ENCODE results near the gene GRPR. TPM values are rescaled to one million over a fixed set of nuclear protein-coding genes. Genes with fewer than 3 reads are reported as not detected.

GRPR gene
- total and polyA plus RNA-seq, 2 of the 13 experiments (the other 11 are each of a cell fraction or from before 2014, with no cell fraction given), result 0.04 to 0.05 TPM

GRCh38 chrX:16081357-16081756 is 42.0 kb upstream of the GRPR start:
- in situ Hi-C loops (cut with HindIII; ENCODE audit: extremely low pct_ligation_motif_present, low pct_unique_long_range_greater_than_20kb), result no loop called here
- ChIA-PET CTCF (ENCODE audit: low intra/inter-chr PET ratio, low total read pairs) (no interaction called here), POLR2A (no interaction called here)
- no peaks in the 10 kb centered on the region for H3K36me3 ChIP-seq (replicated peaks in 1 of 2; ENCODE audit: control insufficient read depth in 1 of 2, insufficient read depth in 2 of 2, low read length in 2 of 2)
- WGBS (ENCODE audit: low lambda C conversion rate), result 0% methylated on average over 2 of the region's 2 CpGs
- no peaks in the 10 kb centered on the region for H3K9me3 ChIP-seq (ENCODE audit: low read length)
- no TSS peak for BruUV-seq (replicated peaks)
- no peaks in the 10 kb centered on the region for H4K20me1 ChIP-seq (ENCODE audit: insufficient read depth, low read length)
- H3K9ac ChIP-seq (ENCODE audit: insufficient read depth, low read depth, low read length), result no peak overlapping the region
- no peak overlapping the region for H2AFZ ChIP-seq (ENCODE audit: low read length)
- H3K4me2 ChIP-seq (ENCODE audit: low read depth, low read length), result no peak overlapping the region
- H3K79me2 ChIP-seq (ENCODE audit: insufficient read depth, low read length), result no peaks in the 10 kb centered on the region
- intact Hi-C loops (cut with micrococcal nuclease; ENCODE audit: unreplicated experiment), result no loop called here
- ATAC-seq, result no peak
- H3K4me3 ChIP-seq (replicated peaks in 1 of 3; ENCODE audit: insufficient read depth in 1 of 3, low read depth in 2 of 3, low read length in 3 of 3), result no peak overlapping the region
- FAIRE-seq, result no peak
- DNase-seq (ENCODE audit: low spot score), result no peak
- no peak for TF ChIP-seq ZNF83 (CRISPR knock-in tag; IDR thresholded peaks at IDR 0.05; ENCODE audit: borderline replicate concordance)
- no peak for TF ChIP-seq ZNF30 (CRISPR knock-in tag; IDR thresholded peaks at IDR 0.05)
- TF ChIP-seq NFE2L1 (CRISPR knock-in tag; IDR thresholded peaks at IDR 0.05; ENCODE audit: borderline replicate concordance), result no peak
- no peak for TF ChIP-seq KMT2B (CRISPR knock-in tag; IDR thresholded peaks at IDR 0.05)
- no peak for TF ChIP-seq ZSCAN31 (CRISPR knock-in tag; IDR thresholded peaks at IDR 0.05; ENCODE audit: low read depth)
- no peak for TF ChIP-seq CBX1 (IDR thresholded peaks at IDR 0.05; ENCODE audit: low read depth)
- no peak for TF ChIP-seq ZNF451 (CRISPR knock-in tag; IDR thresholded peaks at IDR 0.05)
- TF ChIP-seq ZNF615 (CRISPR knock-in tag; IDR thresholded peaks at IDR 0.05; ENCODE audit: borderline replicate concordance), result no peak
- TF ChIP-seq ZNF646 (CRISPR knock-in tag; IDR thresholded peaks at IDR 0.05), result no peak
- no peak for TF ChIP-seq DNMT3B (CRISPR knock-in tag; conservative IDR thresholded peaks at IDR 0.05)
- no peak for TF ChIP-seq SP140L (CRISPR knock-in tag; IDR thresholded peaks at IDR 0.05; ENCODE audit: borderline replicate concordance)
- TF ChIP-seq ZNF850 (CRISPR knock-in tag; conservative IDR thresholded peaks at IDR 0.05), result no peak
- no peak for TF ChIP-seq TFAP4 (IDR thresholded peaks at IDR 0.05; ENCODE audit: borderline replicate concordance, low read depth)
- no peak for TF ChIP-seq ZNF234 (CRISPR knock-in tag; conservative IDR thresholded peaks at IDR 0.05)
- no peak for TF ChIP-seq ZFP37 (CRISPR knock-in tag; IDR thresholded peaks at IDR 0.05; ENCODE audit: borderline replicate concordance)
- TF ChIP-seq PHF8 (CRISPR knock-in tag; IDR thresholded peaks at IDR 0.05), result no peak
- no peak for TF ChIP-seq NR2C2 (CRISPR knock-in tag; IDR thresholded peaks at IDR 0.05; ENCODE audit: borderline replicate concordance)
- TF ChIP-seq ZNF605 (CRISPR knock-in tag; IDR thresholded peaks at IDR 0.05), result no peak
- TF ChIP-seq ZBTB44 (CRISPR knock-in tag; IDR thresholded peaks at IDR 0.05), result no peak
- no peak overlapping the region for H3K27ac ChIP-seq (ENCODE audit: extremely low read length, insufficient read depth, low read length)
- no peaks in the 10 kb centered on the region for H3K27me3 ChIP-seq (ENCODE audit: control insufficient read depth in 1 of 2, insufficient read depth in 2 of 2, low read length in 2 of 2)
- H3K4me1 ChIP-seq (ENCODE audit: insufficient read depth, low read length), result no peaks in the 10 kb centered on the region

Data from HepG2 (cell line).